ENCODE data around the gene ITPKB.
"Not testable (repeated sequence)": the region's sequence is repeated elsewhere in the genome, so short reads cannot be mapped to it uniquely, and the experiment has no call there.

Gene ITPKB

DNA sequence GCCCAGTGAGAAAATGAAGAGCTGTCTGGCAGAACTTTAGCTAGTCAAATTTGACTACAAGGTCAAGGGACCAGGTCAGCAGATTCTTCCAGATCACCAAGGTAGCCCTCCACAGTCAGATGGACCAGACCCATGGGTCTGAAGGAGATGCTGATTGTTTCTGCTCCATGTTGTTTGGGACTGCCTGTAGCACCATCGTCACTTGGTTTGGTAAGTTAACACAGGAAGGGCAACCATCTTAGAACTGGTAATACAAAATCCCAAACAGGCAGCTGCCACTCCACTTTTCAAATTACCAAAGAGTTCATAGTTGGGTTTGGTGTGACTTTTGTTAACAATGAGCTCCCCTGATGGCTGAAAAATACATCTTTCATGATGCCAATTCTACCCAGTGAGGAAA, 9.0 kb downstream of the ITPKB start:
- no peak for FAIRE-seq

GRCh38 chr1:226728448-226728847, 10.6 kb downstream of the ITPKB start:
- FAIRE-seq: no peak

GRCh38 chr1:226725897-226726267, 13.2 kb downstream of the ITPKB start:
- FAIRE-seq: no peak

DNA sequence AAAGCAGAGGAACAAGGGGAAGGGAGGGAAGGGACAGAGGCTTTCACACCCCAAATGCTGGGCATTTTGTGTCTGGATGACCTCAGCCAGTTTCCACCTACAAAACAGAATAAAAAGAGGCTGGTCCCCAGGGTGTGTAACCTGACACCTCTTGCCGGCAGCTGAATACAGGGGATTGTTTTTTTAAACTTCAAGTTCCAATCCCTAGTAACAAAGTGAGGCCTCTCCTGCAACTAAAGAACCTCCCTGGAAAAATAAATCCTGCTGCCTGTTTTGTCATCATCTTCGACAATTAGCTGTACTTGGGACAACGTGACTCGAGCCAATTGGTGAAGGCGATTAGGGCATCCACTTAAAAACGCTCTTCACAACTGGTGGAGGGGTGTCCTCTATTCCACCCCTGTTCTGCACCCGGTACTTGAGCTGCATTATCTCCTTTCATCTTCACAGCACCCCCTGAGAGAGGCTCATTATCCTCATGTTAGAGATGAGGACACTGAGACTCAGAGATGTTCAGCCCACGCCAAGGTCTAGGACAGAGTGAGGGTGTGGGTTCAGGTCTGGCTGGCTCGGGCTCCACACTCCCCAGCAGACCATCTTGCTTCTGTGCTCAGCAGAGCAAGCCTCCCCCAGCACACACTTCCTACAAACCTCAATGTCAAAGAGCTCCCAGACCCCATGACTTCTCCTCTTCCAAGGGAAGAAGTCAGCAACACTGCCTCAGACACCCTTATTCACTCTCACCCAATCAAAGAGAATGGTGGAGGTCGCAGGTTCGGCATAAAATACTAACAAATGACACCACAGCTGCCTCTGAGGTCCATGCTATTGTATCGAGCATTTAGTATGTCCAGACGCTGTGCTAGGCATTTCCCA, 15.2 kb downstream of the ITPKB start:
- no peak for FAIRE-seq

DNA sequence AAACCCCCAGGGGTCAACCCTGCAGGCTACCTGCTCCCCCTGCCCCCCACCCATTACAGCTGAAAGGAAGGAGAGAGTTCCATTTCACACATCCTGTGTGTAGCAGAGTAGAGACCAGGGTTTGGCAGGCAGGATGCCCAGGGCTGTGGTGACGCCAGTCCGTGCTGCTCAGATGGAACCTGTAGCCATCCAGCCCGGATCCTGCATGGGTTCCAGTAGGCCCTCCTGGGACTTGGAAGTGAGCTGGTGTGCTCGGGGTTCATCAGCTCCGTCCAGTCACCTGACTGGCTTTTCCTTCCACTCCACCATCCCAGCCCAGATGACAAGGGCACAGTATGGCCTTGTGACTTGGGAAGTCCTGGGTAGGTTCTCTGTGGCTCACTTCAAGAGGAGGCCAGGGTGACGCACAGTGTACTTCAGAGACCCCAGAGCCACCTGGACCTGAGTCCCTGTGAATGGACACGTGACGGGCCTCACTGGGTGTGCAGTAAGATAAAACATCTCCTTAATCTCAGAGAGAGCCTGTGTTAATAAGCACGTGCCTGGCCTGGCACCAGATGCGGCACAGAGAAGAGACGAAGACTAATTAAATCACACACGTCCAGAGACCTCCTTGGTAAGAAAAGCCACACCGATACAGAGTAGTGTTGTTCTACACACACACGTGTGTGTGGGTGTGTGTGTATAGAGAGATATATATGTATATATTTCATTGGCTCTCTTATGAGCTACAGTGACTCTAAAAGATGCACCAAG, 16.0 kb downstream of the ITPKB start:
- no peak for FAIRE-seq

DNA sequence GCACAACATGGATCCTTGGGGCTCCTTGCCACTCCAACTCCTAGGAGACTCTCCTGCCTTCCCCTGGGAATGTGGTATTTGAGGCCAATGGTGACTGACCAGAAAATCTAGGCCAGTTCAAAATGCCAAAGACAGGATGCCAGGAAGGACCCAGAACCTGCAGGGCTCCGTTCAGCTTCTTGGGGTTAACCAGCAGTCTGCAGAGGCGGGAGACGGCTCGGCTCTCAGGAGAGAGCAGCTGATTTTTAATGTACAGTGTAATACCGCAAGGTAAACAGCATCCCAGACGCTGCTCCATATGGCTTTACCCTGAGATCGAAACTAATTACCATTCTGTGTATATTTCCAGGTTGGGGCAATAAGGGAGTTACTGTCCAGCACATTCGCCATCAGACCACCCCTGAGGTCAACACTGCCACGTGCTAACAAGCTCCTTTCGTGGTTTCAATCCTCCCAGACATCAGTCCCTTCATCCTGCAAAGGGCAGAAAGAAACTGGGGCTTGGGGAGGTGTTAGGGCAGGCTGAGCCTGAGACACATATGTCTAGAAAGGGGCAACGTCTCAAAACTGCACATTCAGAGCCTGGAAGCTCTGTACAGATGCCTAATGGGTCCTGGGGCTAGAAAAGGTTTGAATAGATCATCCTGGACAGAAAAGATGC, 16.7 kb downstream of the ITPKB start:
- no peak for FAIRE-seq

- FAIRE-seq: not testable (repeated sequence)
These were observed 18.5 kb downstream of the ITPKB start for GRCh38 chr1:226720574-226720973.

DNA sequence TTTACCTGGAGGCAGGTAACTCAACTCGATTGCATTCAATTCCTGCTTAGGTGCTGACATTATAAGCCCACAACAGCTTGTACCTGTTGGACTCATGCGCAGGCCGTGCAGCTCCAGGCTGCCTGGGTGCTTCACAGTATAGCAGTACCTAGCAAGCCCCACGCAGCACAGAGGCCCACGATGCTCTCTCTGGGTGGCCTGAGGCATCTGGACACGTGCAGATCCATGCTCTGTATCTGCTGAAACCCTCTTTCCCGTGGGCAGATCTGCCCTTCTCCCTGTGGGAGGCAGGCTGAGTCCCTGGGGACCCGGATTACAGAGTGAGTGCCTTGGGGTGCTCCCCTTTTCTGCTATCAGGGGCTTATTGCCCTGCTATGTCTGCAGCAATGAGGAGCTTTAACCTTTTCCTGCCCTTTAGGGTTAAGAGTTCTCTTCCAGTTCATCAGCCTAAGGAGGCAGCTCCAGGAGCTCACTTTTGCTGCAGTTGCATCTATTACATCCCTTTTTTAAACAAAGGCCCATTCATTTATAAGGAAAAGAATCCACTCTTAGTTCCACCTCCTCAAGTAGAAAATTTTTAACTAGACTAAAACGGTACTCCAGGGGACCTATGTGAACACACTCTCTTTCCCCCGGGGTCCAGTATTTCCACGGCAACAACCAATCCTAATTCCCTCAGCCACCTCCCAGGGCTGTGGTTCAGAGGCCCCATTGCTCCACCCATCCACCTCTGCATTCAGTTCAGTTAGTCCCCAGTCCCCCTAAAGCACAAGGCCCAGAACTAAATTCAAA, 19.3 kb downstream of the ITPKB start:
- FAIRE-seq: no peak

DNA sequence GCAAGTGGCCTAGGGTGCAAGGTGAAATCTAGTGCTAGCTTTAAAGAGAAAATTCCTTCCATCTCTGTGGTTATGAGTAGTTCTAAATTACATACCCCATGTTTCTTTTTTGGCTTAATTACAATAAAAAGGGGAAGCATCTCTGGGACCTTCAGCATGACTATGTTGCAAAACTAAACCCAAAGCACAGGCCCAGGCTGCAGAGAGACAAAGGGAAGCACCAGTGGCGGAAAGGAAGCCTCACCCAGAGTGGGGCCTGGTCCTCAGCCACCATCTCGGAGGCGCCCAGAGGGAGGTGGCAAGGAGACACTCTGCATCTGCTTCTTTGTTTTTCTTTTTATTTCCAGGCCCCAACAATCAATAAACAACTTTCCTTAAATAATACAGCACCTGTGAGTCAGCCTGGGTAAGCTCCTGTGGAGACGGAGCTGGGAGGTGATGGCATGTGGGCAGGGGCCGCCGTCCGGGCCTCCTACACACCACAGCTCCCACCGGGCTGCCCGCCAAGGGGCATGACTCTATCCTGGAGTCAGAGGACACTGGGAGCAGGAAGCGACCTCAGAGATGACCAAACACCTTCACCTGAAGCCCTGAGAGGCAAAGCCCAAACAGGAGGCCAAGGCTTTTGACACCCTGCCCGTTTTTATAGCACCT, 21.7 kb downstream of the ITPKB start:
- FAIRE-seq: no peak

DNA sequence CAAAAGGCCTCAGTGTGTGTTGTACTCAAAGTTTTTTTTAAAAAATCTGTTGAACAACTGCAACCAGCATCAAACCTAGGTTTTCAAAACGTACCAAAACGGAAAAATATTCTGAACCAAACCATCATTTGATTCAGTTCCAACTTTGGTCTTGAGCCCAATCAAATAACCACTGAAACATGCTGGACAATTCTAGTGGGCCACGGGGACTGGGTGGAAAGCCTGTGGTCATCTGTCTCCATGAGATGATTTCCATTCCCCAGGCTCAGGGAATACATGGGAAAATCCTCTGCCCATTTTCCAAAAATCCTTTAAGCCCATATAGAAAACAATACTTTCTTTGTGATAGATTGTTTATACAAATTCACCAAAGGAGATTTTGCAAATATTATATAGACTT, 22.5 kb downstream of the ITPKB start:
- FAIRE-seq: no peak

GRCh38 chr1:226714148-226714547, 24.9 kb downstream of the ITPKB start:
- FAIRE-seq: no peak

GRCh38 chr1:226712742-226713419, 26.2 kb downstream of the ITPKB start:
- FAIRE-seq: no peak

DNA sequence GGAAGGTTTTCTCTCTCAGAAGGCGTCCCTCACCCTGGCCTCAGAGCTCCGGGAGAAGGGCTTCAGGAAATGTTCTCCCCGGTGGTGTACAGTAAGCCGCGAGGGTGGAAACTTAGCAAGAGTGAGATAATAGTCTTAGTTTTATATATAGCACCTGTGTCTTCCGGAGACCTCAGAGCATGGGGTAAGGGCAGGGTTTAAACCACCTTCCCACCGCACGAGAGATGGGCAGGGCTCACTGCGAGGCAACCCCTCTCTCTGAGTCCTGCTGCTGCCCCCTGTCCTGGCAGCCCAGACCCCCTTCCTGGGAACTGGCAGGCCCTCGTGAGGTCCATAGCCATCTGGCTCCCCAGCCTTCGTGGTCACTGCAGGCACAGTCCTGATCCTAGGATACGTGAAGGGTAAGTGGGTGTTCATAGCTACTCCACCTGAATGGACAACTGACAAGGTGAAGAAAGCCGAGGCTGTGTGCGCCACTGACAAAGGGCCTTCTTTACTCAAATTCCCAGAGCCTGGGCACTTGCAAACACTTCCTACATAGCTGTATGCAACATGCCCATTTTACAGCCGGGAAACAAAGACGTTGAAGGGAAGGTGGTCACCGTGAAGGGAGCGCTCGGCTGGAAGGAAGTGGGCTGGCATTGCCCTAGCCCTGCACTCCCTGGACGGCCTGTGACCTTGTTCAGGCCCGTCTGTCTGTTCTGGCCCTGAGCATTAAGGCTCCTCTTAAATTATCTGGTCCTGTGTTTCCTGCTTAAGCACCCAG, 26.9 kb downstream of the ITPKB start:
- FAIRE-seq: no peak

DNA sequence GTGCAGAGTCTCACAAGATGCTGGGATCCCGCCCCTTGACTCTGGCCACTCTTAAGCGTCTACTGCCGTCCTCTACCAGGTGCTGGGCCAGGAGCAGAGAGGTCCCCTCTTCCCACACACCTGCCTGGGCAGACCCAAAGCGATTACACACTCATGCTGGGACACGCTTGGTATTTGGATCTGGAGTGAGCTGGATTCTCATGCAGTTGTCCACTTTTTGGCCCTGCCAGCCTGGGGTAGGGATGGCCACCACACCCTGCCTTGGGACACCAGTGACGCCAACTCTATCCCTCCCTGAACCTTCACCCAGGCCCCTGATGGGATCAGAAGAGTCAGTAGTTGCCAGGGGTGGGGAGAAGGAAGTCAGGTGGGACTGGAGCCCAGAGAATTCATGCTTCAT, 28.6 kb downstream of the ITPKB start:
- FAIRE-seq: no peak

- FAIRE-seq: no peak
These were observed 29.1 kb downstream of the ITPKB start for GRCh38 chr1:226709953-226710352.

GRCh38 chr1:226708967-226709396, 30.1 kb downstream of the ITPKB start:
- FAIRE-seq: no peak

- FAIRE-seq: no peak
These were observed 30.7 kb downstream of the ITPKB start for GRCh38 chr1:226708342-226708780.

GRCh38 chr1:226706684-226707083, 32.4 kb downstream of the ITPKB start:
- no peak for FAIRE-seq

- FAIRE-seq: peak; percentile 20
These were observed 34.7 kb downstream of the ITPKB start for GRCh38 chr1:226704169-226704937.

All from TTC549 (cell line).